HL-60/S4 treated with phorbol 12-myristate 13-acetate at 8.2 ng/mL for 4 days and 3 days (cell line): ENCODE data around the gene CALML3.
"Not testable (repeated sequence)": the region's sequence is repeated elsewhere in the genome, so short reads cannot be mapped to it uniquely, and the experiment has no call there.

ENCODE experiments used
- in situ Hi-C: fragments of 300-500 bp; cut with MboI; formaldehyde crosslinking; loops from 2 replicates; pipeline ENCODE4 v1.15.0; 2022; ENCODE audit warnings: low sequenced_read_pairs

Gene CALML3

DNA sequence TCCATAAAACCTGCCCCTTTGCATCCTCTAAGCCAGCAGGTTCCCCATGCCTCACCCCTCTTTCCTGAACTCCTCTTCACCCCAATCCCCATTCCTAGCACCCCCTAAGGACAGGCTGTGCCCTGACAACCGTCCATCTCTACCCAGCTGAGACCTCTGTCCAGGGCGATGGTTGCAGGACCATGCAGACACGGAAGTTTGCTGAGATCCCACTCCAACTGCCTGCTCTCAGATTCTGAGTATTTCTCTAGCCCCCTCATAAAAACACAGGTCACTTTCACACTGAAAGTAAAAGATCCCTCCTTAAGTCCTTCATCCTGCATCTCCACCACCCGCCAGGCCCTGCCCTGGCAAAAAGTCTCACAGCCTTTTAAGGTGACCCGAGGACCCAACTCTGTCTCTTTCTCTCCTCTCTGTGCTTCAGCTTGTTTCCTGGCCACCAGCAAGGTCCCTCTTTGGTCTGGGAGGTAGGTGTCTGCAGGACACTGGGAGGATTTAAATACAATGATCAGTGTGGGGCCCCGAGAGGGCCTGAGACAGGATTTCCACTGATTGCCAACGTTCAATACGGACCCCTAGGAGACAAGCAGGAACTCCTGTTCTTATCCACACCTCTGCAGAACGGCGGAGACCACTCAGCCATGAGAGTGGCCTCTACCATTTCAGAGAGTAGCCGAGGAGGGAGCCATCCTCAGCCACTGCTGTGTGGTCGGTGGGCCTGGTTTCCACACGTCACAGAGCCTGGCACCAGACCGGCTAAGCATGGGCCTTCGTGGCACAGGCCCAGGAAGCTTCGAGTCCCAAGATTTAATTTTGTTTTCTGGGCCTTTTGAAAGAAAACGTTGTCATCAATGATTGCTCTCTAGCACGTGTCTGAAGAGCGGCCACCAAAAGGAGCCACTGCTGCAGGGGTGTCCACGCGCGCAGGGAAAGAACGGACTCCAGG, 27.9 kb downstream of the CALML3 start:
- in situ Hi-C loops, result no loop called here

DNA sequence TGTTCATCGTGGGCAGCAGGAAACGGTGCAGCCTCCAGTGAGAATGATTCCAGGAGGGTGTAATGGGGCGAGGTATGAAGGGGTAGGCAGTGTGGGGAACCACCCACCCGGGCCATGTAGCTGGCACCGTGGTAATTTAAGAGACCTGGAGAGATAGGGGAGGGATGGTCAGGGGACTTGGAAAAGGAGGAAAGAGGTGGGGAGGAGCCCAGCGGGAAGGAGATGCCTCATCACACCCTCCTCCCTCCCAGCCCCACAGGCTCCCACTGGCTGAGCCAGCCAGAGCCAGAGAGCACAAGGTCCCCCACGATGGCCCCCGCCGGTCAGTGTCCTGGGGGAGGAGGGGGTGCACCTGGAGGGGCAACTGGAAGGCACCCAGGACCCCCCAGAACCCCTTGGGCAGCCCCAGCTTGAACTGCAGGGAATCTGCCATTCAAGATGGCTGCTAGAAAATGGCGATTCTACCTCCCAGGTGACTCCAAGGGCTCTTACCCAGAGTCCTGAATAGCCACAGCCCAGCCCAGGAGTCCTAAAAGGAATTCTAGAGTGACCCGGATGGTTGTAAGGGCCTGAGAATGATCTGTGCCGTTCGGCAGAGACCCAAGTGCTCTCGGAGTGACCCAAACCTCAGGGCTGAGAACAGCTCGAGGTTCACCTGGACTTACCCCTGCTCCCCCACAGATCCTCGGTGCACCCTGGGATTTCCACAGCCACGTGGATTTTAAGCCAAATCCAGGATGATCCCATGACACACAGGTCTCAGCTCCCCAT, 28.8 kb downstream of the CALML3 start:
- in situ Hi-C loops, result no loop called here

DNA sequence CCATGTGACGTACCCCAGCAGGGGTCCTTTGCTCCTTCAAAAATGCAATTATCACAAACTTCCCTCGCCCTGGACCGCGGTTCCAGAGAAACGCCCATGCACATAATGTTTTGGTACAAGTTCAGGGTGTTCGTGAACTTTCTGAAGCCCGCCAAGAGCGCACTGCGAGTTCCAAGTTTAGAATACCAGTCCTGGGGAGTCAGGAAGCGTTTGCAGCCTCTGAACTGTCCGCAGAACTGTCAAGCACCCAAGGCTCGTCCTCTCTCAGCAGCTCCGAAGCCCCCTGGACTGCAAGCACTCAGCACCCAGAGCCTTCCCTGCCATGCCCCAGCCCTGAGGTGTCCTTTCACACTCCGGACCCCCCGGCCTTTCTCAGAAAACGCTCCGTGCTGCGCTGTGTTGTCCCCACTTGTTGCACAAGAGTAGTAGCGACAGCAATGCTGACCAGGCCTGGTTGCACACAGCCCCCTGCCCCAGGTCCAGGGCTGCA, 30.3 kb downstream of the CALML3 start:
- in situ Hi-C loops, result no loop called here

DNA sequence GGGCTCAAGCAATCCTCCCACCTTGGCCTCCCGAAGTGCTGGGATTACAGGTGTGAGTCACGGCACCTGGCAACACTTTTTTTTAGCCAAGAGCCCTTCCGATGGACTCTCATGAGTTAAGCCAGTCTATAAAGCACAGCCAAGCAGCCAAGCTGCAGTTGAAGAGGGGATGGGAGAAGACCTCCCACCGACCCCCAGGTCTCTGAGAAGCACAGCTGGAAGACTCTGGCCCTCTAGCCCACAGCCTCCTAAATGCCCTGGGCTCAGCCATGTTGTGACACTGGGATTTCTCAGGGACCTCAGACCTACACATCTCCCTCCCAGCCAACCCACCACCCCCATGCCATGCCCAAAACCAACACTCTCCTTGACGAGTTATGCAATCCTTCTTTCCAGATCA, 31.1 kb downstream of the CALML3 start:
- in situ Hi-C loops, result no loop called here

GRCh38 chr10:5556576-5556975, 31.8 kb downstream of the CALML3 start:
- in situ Hi-C loops, result no loop called here

DNA sequence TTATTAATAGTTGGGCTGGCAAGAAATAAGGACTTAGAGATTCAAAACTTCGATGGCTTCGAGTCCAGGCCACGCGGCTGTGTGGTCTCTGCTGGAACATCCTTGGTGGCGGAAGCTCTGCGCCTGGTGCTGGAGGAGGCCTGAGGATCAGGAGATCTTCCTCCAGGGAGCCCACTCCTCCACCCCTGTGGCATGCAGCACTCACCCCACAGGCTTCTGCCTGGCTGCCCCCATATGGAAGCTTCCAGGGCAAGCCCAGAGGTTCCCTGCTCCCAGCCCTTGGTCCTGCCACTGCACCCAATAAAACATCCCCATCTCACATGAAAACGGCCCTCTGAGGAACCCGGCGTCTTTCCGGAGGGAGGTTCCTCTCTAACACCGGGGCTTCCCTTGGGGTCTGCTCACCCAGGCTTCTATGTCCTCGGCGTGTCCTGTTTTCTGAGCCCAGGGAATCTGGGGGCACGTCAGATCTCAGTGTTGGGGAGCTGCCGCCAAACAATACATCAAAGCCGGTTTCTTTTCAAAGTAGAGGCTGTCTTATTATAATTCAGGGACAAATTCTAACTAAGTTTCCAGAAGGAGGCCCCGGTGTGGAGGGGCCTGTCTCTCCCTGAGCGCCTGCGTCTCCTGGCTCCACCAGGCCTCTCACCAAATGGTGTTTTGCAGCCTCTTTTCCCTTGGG, 32.4 kb downstream of the CALML3 start:
- in situ Hi-C loops, result no loop called here

DNA sequence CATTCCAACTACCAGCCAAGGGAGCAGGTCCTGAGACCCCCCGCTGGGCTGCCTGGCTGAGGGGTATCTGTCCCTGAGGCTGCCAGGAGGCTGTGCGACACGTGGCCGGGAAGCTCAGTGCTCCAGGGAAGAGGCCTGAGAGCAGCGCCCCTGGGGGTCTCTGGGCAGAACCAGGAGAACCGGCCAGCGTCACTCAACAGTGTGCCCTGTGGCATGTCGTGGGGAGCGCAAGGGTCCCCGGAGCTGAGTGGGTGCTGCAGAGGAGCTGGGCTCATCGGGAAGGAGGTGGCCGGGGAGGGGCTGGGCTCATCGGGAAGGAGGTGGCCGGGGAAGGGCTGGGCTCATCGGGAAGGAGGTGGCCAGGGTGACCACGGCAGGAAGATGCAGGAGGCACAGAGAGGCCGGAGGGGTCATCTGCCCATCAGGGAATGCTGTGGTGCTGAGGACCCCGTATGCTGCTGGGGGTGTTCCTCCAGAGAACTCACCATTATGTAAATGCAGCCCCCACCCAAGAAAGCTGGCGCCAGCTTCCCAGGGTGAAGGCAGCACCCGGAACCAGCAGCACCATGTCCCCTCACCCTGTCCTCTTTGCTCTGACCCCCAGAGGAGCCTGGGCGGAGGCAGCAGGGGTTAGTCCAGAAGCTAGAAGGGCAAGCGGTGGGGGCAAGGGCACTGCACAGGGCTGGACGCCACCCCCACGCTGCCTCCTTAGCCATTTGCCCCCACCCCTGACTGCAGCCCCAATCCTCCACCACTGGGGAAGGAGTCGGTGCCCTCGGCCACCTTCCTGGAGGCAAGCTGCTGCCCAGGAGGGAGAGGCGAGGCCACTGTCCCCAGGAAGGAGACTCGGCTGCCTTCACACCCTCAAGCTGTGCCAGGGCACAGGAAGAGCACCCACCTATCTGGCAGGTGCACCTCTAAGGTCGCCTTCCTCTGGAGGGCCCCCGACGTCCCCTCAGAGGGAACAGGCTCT, 33.3 kb downstream of the CALML3 start:
- in situ Hi-C loops, result no loop called here

DNA sequence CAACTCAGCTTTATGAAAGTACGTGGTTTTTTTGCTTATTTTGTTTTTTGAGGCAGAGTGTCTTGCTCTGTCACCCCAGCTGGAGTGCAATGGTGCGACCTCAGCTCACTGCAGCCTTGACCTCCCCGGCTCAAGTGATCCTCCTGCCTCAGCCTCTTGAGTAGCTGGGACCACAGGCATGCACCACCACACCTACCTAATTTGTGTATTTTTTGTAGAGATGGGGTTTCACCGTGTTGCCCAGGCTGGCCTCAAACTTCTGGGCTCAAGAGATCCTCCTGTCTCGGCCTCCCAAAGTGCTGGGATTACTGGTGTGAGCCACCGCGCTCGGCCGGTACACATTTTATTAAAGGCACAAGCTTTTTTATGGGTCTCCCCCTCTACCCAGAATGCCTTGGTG, 34.3 kb downstream of the CALML3 start:
- in situ Hi-C loops, result not testable (repeated sequence)

GRCh38 chr10:5559642-5560141, 34.9 kb downstream of the CALML3 start:
- in situ Hi-C loops, result no loop called here

DNA sequence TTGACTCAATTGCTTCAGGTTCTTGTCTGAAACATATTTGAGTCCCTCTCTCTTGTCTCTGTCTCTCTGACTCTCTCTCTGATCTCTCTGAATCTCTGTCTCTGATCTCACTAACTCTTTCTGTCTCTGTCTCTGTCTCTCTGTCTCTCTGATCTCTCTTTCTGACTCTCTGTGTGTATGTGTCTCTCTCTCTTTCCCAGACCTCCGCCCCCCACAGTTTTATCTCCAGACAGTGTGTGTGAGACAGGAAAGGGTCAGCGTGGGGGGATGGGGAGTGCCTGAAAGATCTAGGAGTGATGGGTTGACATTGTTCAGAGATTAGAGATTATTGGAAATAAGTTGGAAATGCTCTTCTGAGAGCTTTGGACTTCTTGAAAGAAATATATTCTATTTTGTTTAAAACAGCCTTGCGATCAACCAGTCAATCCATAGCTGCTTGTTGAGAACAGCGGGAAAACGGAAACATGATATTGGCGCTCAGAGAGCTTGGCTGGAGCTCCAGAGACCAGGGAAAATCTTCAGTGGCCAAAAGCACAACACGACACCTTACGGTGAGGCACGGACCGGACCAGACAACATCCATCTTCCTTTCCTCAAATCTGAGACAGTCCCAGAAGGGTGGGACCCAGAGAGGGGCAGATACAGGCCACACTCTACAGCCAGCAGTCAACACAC, 35.5 kb downstream of the CALML3 start:
- in situ Hi-C loops, result no loop called here

- in situ Hi-C loops, result no loop called here
These were observed 36.3 kb downstream of the CALML3 start for GRCh38 chr10:5560817-5561703.

DNA sequence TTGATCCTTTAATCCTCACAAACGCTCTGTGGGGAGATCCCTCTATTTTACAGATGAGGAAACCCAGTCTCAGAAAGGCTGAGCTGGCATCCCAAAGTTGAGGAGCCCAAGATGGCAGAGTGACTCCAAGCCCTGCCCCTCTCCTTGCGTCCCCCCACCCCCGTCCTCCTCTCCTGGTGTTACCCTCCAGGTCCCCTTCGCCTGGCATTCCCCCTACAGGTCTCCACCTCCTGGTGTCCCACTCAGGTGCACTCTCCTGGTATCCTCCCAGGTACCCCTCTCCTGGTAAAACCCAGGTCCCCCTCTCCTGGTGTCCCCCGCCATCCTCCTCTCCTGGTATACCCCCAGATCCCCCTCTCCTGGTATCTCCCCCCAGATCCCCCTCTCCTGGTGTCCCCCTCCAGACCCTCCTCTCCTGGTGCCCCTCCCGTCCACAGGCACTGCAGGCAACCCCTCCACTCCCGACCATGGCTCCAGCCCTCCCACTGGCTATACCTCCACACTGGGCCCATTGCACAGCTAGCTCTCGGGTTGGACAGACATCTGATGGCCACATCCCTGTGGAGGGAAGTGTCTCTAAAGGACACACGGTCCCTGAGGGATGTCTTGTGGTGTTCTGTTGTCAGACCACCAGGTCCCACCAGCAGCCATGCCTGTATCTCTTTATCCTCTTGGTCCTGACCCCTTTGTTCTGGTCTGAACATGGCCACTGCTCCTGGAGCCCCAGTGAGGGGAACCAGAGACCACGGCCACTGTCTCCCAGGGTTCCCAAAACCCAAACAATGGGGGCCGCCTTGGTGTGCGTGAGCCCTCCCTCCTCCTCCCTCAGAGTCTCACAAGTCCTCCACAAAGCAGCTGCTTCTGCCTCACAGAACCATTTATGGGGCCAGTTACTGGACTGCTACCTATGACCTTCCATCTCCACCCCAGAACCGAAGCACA, 37.2 kb downstream of the CALML3 start:
- in situ Hi-C loops, result no loop called here

DNA sequence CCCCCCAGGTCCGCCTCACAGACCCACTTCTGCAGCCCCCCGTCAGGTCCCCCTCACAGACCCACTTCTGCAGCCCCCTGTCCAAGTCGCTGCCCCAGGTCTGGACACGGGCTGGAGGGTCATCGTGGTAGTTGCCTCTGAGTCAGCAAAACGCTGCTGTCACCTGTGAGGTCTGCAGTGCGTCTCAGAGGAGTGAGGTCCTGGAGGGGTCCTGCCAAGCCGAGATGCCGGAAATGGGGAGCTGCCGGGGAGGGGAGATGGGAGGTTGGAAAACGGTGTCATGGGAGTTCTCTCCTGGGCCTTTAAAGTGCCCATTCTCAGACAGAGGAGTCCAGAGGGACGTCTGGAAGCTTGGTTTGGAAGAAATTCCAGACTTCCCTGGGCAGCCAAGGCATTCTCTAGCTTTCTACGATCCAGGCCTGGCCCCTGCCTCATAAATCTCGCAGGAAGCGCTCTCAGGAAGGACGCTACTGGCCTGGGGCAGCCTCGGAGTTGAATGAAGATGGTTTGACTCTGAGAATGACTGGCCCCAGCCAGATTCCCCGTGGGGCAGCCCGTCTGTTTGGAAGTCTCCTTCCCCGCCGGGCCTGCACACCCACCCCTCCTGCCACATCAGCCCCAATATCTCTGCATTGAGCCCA, 38.7 kb downstream of the CALML3 start:
- in situ Hi-C loops, result no loop called here

DNA sequence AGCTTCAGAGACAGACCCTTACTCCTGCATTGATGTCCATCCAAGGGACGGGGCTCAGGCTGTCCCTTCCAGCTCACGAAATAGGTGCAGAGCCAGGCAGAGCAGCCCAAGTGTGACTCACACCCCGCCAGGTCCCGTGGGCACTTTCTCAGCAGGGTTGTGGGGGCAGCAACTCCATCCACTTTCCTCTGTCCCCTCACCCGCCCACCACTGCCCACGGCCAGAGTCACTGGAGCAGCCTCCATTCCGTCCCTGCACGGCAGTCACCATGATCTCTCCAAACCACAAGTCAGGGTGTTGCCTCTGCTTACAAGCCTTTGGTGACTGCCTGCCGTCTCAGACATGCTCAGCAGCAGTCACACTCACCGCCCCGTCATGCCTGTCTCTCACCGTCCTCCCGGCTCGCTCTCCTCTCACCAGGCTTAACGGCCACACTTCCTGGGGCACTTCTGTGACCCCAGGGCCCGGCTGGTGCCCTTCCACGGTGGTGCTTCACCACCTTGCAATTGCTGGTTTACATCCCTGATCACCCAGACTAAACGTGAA, 39.3 kb downstream of the CALML3 start:
- in situ Hi-C loops, result no loop called here

- in situ Hi-C loops, result no loop called here
These were observed 39.9 kb downstream of the CALML3 start for GRCh38 chr10:5564537-5565204.

- in situ Hi-C loops, result no loop called here
These were observed 40.4 kb downstream of the CALML3 start for GRCh38 chr10:5565205-5565545.
